Cardiac septum (tissue), 1 donor: ENCODE measurements around the gene CLCN3. TPM values are rescaled to one million over a fixed set of nuclear protein-coding genes. Genes with fewer than 3 reads are reported as not detected.

ENCODE experiments used
- DNase-seq: peaks from one replicate; pipeline ENCODE4 v3.0.0-alpha.2; 2020; ENCODE audit warnings: low spot score
- intact Hi-C: fragments of 100-400 bp; cut with DNase I; formaldehyde crosslinking; loops from one replicate; pipeline ENCODE4 v1.14.0; 2022
- total RNA-seq: library from RNA; stranded (reverse); fragmentation: NEBNext Ultra II Directional; extraction: Animal tissue kit (Norgen Biotek cat#: 25700); gene quantifications from one replicate; pipeline ENCODE4 v1.2.1, GENCODE V29; 2021
- donor health status: DM: no; HTN: no; CAD: no.

The CLCN3 gene
- total RNA-seq, 1 donor from 2014 or later: 61.4 TPM

DNA sequence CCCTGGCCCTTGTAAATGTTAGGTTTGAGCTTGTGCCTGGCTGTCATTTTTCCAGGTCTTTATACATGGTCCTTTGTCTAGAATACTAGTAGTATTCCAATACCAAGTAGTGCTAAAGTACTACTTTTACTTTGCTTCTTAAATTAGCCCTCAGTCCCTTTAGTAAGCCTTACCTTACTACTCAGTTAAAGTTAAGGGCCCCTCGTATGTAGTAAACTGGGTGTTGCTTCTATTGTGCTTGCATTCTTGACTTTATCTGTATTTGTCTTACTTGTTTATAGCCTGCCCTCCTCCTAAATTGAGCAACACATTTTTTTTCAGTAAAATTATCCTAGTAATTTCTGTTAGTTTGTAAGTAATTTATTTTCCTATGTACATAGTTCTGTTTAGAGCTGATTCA, 25.2 kb downstream of the CLCN3 start:
- intact Hi-C loops: no loop called here

DNA sequence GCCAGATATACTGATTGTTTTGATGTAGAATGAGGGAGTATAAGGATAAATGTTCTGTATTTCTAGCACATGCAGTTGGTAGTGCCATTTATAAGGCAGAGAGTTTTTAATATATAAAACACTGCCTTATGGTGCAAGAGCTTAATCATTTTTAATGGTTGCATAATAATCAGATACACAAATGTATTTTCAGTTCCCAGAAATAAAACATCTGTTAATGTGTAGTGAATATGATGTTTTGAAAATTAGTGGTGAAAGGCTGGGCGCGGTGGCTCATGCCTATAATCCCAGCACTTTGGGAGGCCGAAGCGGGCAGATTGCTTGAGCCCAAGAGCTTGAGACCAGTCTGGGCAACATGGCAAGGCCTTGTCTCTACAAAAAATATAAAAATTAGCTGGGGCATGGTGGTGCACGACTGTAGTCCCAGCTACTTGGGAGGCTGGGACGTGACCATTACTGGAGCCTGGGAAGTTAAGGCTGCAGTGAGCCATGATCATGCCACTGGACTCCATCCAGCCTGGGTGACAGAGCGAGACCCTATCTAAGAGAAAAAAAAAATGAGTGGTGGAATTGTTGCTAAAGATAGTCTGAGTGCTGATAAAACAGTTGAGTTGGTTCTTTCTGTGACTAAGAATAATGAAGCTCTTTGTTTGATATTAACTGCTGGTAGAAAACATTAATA, 29.3 kb downstream of the CLCN3 start:
- intact Hi-C loops: no loop called here
- no peak for DNase-seq

More for the DNA sequence above, 25.2 kb downstream of the CLCN3 start:
- DNase-seq: no peak

DNA sequence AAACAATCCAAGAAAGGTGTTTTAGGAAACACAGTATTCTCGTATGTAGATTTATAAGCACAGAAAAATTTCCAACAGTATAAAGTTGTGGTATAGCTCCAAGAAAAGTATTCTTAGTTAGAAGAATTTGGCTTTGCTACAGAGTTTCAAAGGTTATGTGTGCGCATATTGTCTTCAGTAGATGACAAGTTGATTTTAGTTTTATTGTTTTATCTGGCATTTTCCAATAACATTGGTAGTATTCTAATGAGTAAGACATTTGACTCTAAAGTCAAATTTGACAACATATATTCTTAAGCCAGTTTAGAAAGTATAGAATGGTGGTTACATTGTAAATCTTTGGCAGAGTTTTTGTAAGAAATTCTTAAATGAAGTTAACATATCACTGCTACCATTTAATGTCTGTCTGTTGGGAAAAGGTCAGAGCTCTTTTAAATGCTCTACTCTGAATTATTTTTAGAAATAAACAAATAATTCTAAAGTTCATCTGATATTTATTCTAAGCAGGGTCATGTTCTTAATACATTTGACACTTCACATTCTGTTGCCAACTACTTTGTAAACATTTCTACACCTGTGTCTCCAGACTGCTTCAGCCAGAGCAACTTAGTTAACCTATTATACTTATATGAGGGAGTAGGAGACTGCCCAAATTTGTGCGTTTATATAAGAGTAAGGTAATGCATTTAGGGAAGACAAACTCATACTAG, 30.0 kb downstream of the CLCN3 start:
- no peak for DNase-seq
- intact Hi-C loops: no loop called here

DNA sequence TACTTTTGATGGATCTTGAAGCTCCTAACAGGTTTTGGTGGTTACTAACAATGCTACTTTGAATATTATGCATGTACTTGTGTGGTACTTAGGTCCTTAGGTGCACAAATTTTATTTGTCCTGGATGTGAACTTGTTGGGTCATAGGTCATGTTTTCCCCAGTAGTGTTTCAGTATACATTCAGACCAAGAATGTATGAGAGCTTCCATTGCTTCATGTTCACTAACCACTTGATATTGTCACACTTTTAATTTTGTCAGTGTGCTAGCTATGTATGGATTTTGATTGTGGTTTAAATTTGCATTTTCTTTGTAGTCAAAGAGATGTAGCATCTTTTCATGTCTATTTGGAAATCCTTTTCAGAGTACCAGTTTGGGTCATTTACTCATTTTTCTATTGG, 32.2 kb downstream of the CLCN3 start:
- intact Hi-C loops: no loop called here
- DNase-seq: no peak

DNA sequence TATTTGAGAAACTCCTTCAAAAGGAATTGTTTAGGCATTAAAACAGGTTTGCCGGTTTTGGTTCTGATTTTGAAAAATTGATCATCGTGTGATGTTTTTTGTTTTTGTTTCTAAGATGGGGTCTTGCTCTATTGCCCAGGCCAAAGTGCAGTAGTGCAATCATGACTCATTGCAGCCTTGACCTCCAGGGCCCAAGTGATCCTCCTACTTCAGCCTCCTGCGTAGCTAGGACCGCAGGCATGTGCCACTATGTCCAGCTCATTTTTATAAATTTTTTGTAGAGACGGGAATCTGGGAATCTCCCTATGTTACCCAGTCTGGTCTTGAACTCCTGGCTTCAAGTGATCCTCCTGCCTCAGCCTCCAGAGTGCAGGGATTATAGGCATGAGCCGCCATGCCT, 35.0 kb downstream of the CLCN3 start:
- intact Hi-C loops: no loop called here
- DNase-seq: no peak

DNA sequence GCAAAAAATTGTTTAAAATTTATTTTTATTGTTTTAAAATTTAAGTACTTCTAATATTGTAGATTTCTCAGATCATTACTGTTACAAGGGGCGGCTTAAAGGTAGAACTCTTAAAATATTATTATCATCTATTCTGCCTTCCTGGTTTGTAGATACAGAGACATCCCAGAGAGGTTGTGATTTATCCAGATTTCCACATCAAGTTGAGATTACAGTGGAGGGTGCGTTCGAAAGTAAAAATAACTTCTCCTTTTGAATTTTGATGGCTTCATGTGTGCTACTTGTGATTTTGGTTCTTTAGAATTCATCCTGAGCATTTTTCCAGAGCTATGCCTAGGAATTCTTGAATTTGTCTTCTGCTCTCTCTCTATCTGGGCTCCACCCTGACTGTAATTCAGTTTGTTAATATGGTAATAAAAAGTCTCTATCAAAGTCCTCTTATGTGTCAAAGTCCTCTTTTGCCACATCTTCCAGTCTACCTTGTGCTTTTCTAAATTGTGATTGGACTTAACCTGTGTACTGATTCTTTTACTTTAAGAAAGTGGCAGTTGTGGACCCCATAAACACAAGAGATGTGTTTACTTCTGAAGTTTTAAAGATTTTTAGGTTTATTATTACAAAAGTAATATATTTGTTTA, 37.2 kb downstream of the CLCN3 start:
- DNase-seq: no peak
- intact Hi-C loops: no loop called here

DNA sequence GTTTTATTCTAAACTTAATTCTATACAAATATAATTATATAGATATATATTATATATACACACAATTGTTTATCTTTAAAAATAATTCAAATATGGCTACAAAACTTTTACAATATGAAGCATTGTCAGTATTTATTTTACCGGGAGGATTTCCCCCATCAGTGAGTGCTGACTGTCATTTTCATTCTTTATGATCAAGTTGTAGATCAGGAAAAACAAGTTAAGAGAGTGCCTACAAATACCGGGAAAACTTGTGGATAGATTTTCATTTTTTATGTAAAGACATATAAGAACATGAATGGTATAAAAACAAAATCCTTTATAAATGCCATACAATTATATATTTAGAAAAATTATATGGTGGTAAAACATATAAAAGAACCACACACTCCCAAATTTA, 37.8 kb downstream of the CLCN3 start:
- intact Hi-C loops: no loop called here
- DNase-seq: no peak

DNA sequence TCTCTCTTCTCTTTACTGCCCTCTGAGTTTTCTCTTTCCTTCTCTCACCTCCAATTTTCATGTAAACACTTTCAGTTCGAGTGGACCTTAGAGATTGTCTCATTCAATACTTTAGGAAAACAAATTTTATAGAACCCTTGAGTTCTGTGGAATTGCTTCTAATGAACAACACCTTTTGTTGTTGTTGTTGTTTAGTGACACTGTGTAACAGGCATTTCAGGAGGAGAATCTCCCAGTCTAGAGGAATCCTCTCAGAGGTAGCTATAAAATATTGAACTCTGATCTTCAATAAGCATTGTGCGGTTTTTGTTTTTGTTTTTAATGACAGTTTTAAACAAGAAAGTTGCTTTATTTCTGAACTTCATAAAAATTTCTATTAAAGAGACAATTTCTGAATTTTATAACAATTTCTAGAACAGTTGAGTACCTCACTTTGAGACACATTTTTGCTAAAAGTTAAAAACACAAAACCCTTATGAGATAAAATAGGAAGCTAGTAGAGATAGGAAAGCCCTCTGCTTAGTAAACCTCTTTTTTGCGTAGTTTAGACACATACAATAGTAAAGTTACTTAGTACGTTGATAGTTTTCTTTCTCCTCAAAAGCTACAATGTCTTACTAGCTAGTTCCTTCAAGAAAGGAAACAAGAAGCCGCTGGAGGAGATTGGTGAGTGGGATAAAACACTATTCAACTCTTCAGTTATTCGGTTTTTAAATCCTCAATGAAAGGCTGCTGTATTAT, 38.8 kb downstream of the CLCN3 start:
- DNase-seq: no peak
- intact Hi-C loops: no loop called here

DNA sequence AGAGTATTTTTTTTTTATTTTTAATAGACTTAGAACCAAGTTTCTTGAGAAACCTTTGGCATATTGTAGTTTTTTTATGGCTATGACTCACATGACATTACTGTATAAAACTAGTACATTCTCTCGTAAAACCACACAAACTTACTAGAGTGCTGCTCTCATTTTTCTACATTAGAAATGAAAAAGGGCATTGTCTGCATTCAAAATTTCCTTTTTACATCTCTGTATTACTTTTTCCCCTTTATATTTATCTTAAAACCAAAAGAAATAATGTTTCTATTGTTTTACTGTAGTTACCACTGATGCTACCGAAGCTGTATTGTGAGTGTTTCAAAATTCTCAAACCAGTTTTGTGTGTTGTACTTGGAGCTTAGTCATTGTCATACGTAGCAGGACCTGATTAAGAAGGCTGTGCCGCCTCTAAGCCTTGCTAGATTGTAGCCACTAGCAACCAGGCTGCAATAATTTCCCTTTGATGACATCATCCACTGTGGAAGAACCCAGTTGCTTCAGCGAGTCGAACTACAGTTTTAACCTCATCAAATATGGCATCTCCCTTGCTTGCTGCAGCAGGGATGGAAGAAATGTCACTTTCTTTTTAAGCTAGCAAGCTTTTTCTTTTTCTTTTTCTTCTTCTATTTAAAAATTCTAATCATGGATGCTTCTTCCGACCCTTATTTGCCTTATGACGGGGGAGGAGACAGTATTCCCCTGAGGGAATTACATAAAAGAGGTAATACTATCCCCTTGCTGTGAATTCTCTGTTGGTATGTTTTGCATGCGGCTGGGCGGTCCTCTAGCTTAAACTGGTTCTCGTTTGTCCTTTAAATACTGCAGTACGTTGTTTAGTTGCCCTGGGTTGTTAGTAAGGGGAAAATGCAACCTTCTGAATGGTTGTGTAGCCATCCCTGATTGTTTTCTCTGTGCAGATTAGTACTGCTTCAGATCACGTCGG, 39.6 kb downstream of the CLCN3 start:
- intact Hi-C loops: loop anchor here (1.0 to 5.0 kb wide), 2 partner anchors 40 to 57 kb away; partner anchors contain the start of gene CLCN3
- DNase-seq: peak; percentile 79

DNA sequence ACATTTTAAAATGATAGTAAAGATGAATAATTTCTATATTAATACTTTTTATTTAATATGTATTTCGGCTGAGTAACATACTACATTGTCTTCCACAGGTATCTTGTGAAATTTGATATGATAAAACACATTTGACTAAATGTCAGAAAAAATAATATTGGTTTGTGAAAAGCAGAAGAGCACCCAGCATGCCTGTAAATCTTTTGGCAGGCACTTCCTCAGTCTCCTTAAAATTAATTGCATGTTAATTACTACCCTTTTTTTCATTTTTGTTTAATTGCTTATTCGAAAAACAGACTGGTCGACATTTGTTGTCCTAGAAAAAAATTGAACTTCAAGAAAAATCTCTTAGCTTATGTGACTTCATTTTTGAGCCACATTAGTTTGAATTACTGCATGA, 40.6 kb downstream of the CLCN3 start:
- no peak for DNase-seq
- intact Hi-C loops: loop anchor here (1.0 to 5.0 kb wide), 2 partner anchors 41 to 56 kb away; partner anchors contain the start of gene CLCN3

DNA sequence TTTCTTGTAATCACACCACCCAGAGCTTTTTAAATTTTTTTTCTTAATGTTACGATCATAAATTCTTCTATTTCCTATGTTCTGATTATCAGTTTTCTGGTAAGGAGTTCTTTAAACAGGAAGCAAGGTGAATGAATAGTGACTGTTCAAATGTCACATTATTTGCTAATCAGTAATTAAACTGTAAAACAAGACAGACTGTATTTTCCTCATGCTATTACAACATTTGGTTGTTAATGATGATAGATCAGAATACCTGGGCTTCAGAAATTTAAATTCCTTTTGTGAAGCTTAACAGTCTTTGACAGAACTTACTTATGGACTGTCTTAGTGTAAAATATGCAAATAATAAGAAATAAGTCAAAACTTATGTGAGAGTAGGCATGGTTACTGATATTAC, 41.4 kb downstream of the CLCN3 start:
- intact Hi-C loops: loop anchor here (5.0 kb wide), 1 partner anchor 56 kb away; no protein-coding TSS in a partner anchor
- no peak for DNase-seq

DNA sequence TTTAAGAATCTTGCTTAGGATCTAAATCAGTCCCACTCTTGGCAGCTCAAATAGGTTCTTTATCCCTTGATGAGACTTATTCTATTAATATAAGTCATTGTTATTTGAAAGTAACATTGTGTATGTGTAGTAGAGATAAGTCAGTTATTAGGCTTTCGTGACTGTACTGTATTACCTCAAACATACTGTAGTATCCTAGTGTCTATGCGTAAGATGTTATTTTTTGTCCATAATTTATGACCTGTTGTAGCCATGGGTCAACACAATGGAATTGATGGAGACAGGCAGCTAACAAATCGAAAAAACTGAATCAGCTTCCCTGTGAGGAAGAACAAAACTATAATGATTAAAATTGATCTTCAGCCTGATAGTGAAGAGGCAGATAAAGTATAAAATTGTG, 41.8 kb downstream of the CLCN3 start:
- intact Hi-C loops: loop anchor here (5.0 kb wide), 1 partner anchor 55 kb away; no protein-coding TSS in a partner anchor
- no peak for DNase-seq

DNA sequence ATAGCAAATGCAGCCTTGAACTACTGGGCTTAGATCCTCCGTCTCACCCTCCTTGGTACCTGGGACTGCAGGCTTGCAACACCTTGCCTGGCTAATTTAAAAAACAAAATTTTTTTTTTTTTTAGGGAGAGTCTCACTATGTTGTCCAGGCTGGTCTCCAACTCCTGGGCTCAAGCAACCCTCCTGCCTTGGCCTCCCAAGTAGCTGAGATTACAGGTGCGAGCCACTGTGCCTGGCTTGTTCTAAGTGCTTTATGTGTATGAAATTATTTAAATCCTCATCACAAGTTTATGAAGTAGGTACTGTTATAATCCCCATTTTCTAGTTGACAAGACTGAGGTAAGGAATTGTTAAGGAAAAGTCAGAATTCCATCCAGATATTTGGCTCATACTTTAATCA, 43.0 kb downstream of the CLCN3 start:
- DNase-seq: no peak
- intact Hi-C loops: loop anchor here (5.0 kb wide), 1 partner anchor 54 kb away; no protein-coding TSS in a partner anchor

DNA sequence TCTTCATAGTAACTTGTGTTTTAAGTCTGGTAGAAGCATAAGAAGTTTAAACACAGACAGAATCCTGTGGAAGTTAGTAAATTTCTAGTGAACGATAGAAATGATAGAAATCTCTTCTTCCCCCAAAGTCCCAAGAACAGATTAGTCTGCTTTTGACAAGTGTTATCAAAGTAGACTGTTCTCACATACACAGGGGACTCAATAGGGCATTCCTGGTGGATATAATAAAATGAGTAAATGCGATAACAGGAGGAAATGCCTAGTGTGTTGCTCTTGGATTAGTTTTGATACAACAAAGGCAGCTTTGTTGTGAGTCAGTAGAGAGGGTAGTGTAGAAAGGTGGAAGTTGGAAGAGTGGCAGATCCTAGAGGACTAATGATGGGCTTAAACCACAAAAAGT, 43.5 kb downstream of the CLCN3 start:
- intact Hi-C loops: loop anchor here (5.0 kb wide), 1 partner anchor 53 kb away; no protein-coding TSS in a partner anchor

DNA sequence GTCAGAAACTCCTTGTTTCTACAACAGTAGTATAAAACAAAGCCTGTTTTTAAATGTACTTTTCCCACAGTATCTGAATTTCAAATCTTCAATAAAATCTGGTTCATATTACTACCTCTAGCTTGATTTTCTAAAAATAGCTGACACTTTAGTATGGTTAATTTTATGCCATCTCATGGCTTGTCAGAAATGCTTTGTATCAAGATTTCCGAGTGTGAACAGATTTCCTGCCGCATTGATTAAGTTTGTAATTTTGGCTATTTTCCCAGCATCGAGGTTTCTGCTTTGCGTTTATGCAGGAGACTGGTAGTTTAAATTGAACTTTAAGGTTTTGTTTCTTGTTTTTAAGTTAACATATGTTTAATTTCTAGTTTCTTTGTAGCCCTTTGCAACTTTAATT, 44.2 kb downstream of the CLCN3 start:
- DNase-seq: no peak
- intact Hi-C loops: loop anchor here (5.0 kb wide), 1 partner anchor 53 kb away; no protein-coding TSS in a partner anchor

More for the DNA sequence above, 43.5 kb downstream of the CLCN3 start:
- DNase-seq: no peak

DNA sequence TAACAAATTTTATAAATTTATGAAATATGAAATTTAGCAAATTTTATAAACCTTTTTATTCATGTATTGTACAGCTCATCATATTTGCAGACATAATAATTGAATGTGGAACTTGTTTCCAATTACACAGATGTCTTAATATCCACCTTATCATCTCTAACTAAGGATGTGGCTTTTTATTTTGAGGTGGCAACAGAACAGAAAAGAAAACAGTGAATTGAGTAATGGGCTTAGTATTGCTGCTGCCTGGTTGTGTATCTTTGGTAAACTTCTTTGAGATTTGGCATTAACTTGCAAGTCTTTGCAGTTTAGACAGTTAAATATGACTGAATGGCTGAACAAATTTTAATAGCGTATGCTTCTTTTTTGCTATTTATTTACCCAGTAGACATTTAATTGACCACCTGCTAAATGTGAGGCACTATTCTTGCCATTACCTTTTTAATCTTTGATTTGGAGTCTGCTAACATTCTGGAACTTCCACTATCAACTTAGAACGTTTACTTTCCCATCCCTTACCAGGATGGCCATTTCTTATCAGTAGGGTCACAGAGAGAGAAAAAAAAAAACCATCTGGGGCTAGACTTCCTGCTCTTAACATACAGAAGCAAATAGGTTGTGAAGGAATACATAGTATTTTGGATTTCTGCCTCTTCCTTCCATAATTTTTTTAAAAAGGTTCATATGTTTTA, 44.8 kb downstream of the CLCN3 start:
- DNase-seq: no peak

DNA sequence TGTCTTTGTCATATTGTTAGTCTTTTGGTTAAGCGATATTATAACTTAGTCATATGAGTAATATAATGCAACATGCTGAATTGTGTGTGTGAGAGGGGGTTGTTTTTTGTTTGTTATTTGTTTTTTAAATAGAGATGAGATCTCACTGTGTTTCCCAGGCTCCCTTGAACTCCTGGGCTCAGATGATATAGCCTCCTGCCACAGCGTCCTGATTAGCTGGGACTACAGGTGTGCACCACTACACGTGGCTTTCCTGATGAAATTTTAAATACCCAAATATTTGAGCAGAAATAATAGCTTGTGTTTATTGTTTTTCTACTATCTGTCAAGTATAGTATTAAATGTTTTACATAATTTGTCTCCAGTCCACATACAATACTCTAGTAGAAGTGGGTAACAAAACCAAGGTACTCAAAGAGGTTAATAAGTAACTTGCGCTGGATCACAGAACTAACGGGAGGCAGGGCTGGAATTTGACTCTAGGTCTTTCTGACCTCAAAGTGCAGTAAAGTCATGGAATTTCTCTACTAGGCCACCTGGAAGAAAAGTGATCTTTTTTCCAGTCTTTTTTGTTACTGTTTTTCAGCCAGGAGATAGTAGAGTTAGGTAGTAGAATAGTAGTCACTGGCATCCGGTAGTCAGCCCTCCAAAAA, 47.8 kb downstream of the CLCN3 start:
- no peak for DNase-seq
- intact Hi-C loops: no loop called here

More for the DNA sequence above, 44.8 kb downstream of the CLCN3 start:
- intact Hi-C loops: no loop called here

DNA sequence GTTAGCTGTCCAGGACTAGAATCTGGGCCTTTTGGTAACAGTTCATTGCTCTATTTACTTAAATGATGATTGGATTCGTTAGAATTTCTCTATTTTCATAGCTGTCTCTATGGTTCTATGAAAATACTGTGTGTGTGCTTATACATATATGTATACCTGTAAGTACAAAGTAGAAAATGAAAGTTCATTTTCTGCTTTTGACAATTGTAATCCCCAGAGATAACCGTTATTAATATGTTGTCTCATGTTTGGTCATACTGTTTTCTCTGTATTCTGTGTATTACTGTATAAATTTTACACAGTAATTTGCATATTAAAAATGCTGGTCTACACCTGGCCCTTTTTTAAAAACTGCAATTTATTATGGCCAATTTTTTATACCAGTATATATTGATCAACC, 55.4 kb downstream of the CLCN3 start:
- DNase-seq: no peak
- intact Hi-C loops: no loop called here
